HG02981 (cell line): ENCODE results near the gene NRG4.
"Not testable (repeated sequence)": the region's sequence is repeated elsewhere in the genome, so short reads cannot be mapped to it uniquely, and the experiment has no call there.

Source experiments
- ATAC-seq: cut with Tn5 transposase; IDR thresholded peaks from one replicate; pipeline ENCODE4 v1.9.1; 2021; ENCODE audit warnings: mild to moderate bottlenecking, moderate library complexity; ENCODE audit not compliant: unreplicated experiment

The NRG4 gene

GRCh38 chr15:75994220-75994619, 18.0 kb downstream of the NRG4 start:
- no peak for ATAC-seq

- ATAC-seq: no peak
These were observed 19.3 kb downstream of the NRG4 start for GRCh38 chr15:75992897-75993296.

- no peak for ATAC-seq
These were observed 22.3 kb downstream of the NRG4 start for GRCh38 chr15:75989875-75990274.

GRCh38 chr15:75989045-75989444, 23.2 kb downstream of the NRG4 start:
- no peak for ATAC-seq

GRCh38 chr15:75985971-75986370, 26.3 kb downstream of the NRG4 start:
- no peak for ATAC-seq

GRCh38 chr15:75984706-75985105, 27.5 kb downstream of the NRG4 start:
- ATAC-seq: not testable (repeated sequence)

- no peak for ATAC-seq
These were observed 29.8 kb downstream of the NRG4 start for GRCh38 chr15:75982468-75982867.

GRCh38 chr15:75981149-75981815, 30.9 kb downstream of the NRG4 start:
- ATAC-seq: no peak

- ATAC-seq: not testable (repeated sequence)
These were observed 35.5 kb downstream of the NRG4 start for GRCh38 chr15:75976766-75977165.

- ATAC-seq: no peak
These were observed 46.2 kb downstream of the NRG4 start for GRCh38 chr15:75966073-75966472.

- no peak for ATAC-seq
These were observed 50.9 kb downstream of the NRG4 start for GRCh38 chr15:75961331-75961730.

- no peak for ATAC-seq
These were observed 56.5 kb downstream of the NRG4 start for GRCh38 chr15:75955720-75956119.

GRCh38 chr15:75952525-75952924, 59.7 kb downstream of the NRG4 start:
- ATAC-seq: no peak

- ATAC-seq: no peak
These were observed 63.4 kb downstream of the NRG4 start for GRCh38 chr15:75948761-75949296.

- ATAC-seq: no peak
These were observed 65.1 kb downstream of the NRG4 start for GRCh38 chr15:75947092-75947491.

GRCh38 chr15:75945953-75946352, 66.3 kb downstream of the NRG4 start:
- ATAC-seq: no peak

- no peak for ATAC-seq
These were observed 68.5 kb downstream of the NRG4 start for GRCh38 chr15:75943713-75944215.

GRCh38 chr15:75943246-75943645, 69.0 kb downstream of the NRG4 start:
- no peak for ATAC-seq

GRCh38 chr15:75942464-75942863, 69.8 kb downstream of the NRG4 start:
- ATAC-seq: no peak

- no peak for ATAC-seq
These were observed 81.4 kb downstream of the NRG4 start for GRCh38 chr15:75930866-75931265.

GRCh38 chr15:75929799-75930565, 82.2 kb downstream of the NRG4 start:
- ATAC-seq: no peak
